ENCODE results near the gene COL12A1.

Gene COL12A1

GRCh38 chr6:75223428-75223827 is 17.6 kb upstream of the COL12A1 start:
- H3K27me3 Mint-ChIP-seq = peaks cover 12% of the 10 kb centered on the region
- intact Hi-C loops (cut with micrococcal nuclease) = no loop called here
- H3K27ac Mint-ChIP-seq = no peak overlapping the region
- H3K36me3 Mint-ChIP-seq (ENCODE audit: low read depth) = no peaks in the 10 kb centered on the region
- no peaks in the 10 kb centered on the region for H3K9me3 Mint-ChIP-seq
- no peaks in the 10 kb centered on the region for H3K4me1 Mint-ChIP-seq (ENCODE audit: low read depth)
- H3K4me3 Mint-ChIP-seq = no peak overlapping the region

- no peak overlapping the region for H3K27ac Mint-ChIP-seq
- no peaks in the 10 kb centered on the region for H3K36me3 Mint-ChIP-seq (ENCODE audit: low read depth)
- H3K4me1 Mint-ChIP-seq (ENCODE audit: low read depth) = no peaks in the 10 kb centered on the region
- H3K4me3 Mint-ChIP-seq = no peak overlapping the region
- intact Hi-C loops (cut with micrococcal nuclease) = no loop called here
- H3K27me3 Mint-ChIP-seq = peaks cover 14% of the 10 kb centered on the region
- H3K9me3 Mint-ChIP-seq = no peaks in the 10 kb centered on the region
Measured at GRCh38 chr6:75222261-75222660, 16.4 kb upstream of the COL12A1 start.

- Mint-ChIP-seq H3K27me3 (peaks cover 14% of the 10 kb centered on the region), H3K9me3 (no peaks in the 10 kb centered on the region), H3K4me1 (ENCODE audit: low read depth) (no peaks in the 10 kb centered on the region), H3K36me3 (ENCODE audit: low read depth) (no peaks in the 10 kb centered on the region), H3K4me3 (no peak overlapping the region), H3K27ac (no peak overlapping the region)
- intact Hi-C loops (cut with micrococcal nuclease) = no loop called here
Measured at GRCh38 chr6:75221116-75221515, 15.3 kb upstream of the COL12A1 start.

GRCh38 chr6:75220357-75220756 is 14.5 kb upstream of the COL12A1 start:
- intact Hi-C loops (cut with micrococcal nuclease) = no loop called here
- Mint-ChIP-seq H3K9me3 (no peaks in the 10 kb centered on the region), H3K27ac (no peak overlapping the region), H3K4me3 (no peak overlapping the region), H3K36me3 (ENCODE audit: low read depth) (no peaks in the 10 kb centered on the region), H3K4me1 (ENCODE audit: low read depth) (no peaks in the 10 kb centered on the region), H3K27me3 (peaks cover 14% of the 10 kb centered on the region)

- Mint-ChIP-seq H3K27ac (no peak overlapping the region), H3K9me3 (no peaks in the 10 kb centered on the region), H3K27me3 (peaks cover 11% of the 10 kb centered on the region), H3K4me3 (no peak overlapping the region), H3K4me1 (ENCODE audit: low read depth) (no peaks in the 10 kb centered on the region), H3K36me3 (ENCODE audit: low read depth) (no peaks in the 10 kb centered on the region)
- intact Hi-C loops (cut with micrococcal nuclease) = loop anchor here (10.0 kb wide), 1 partner anchor 1544 kb away; no protein-coding TSS in a partner anchor
Measured at GRCh38 chr6:75219263-75219662, 13.4 kb upstream of the COL12A1 start.

GRCh38 chr6:75217193-75217592 is 11.3 kb upstream of the COL12A1 start:
- no peak overlapping the region for H3K27ac Mint-ChIP-seq
- H3K4me1 Mint-ChIP-seq (ENCODE audit: low read depth) = no peaks in the 10 kb centered on the region
- intact Hi-C loops (cut with micrococcal nuclease) = loop anchor here (10.0 kb wide), 1 partner anchor 1542 kb away; no protein-coding TSS in a partner anchor
- H3K4me3 Mint-ChIP-seq = no peak overlapping the region
- no peaks in the 10 kb centered on the region for H3K9me3 Mint-ChIP-seq
- H3K27me3 Mint-ChIP-seq = peaks cover 12% of the 10 kb centered on the region
- no peaks in the 10 kb centered on the region for H3K36me3 Mint-ChIP-seq (ENCODE audit: low read depth)

GRCh38 chr6:75215291-75215690 is 9.4 kb upstream of the COL12A1 start:
- Mint-ChIP-seq H3K36me3 (ENCODE audit: low read depth) (no peaks in the 10 kb centered on the region), H3K9me3 (no peaks in the 10 kb centered on the region), H3K27ac (no peak overlapping the region), H3K4me3 (no peak overlapping the region), H3K27me3 (peaks cover 15% of the 10 kb centered on the region), H3K4me1 (ENCODE audit: low read depth) (no peaks in the 10 kb centered on the region)
- intact Hi-C loops (cut with micrococcal nuclease) = loop anchor here (10.0 kb wide), 1 partner anchor 1540 kb away; no protein-coding TSS in a partner anchor

- H3K4me1 Mint-ChIP-seq (ENCODE audit: low read depth) = peaks cover 5% of the 10 kb centered on the region
- H3K27me3 Mint-ChIP-seq = peaks cover 22% of the 10 kb centered on the region
- no peaks in the 10 kb centered on the region for H3K9me3 Mint-ChIP-seq
- H3K27ac Mint-ChIP-seq = no peak overlapping the region
- H3K36me3 Mint-ChIP-seq (ENCODE audit: low read depth) = no peaks in the 10 kb centered on the region
- H3K4me3 Mint-ChIP-seq = no peak overlapping the region
- intact Hi-C loops (cut with micrococcal nuclease) = loop anchor here (10.0 kb wide), 1 partner anchor 1539 kb away; no protein-coding TSS in a partner anchor
Measured at GRCh38 chr6:75213732-75214131, 7.9 kb upstream of the COL12A1 start.

GRCh38 chr6:75213112-75213511 is 7.3 kb upstream of the COL12A1 start:
- peaks cover 11% of the 10 kb centered on the region for H3K4me1 Mint-ChIP-seq (ENCODE audit: low read depth)
- intact Hi-C loops (cut with micrococcal nuclease) = loop anchor here (10.0 kb wide), 1 partner anchor 1538 kb away; no protein-coding TSS in a partner anchor
- H3K27ac Mint-ChIP-seq = no peak overlapping the region
- no peaks in the 10 kb centered on the region for H3K36me3 Mint-ChIP-seq (ENCODE audit: low read depth)
- H3K27me3 Mint-ChIP-seq = peaks cover 28% of the 10 kb centered on the region
- no peak overlapping the region for H3K4me3 Mint-ChIP-seq
- no peaks in the 10 kb centered on the region for H3K9me3 Mint-ChIP-seq

GRCh38 chr6:75211920-75212590 is 6.2 kb upstream of the COL12A1 start:
- no peak overlapping the region for H3K27ac Mint-ChIP-seq
- no peak overlapping the region for H3K4me3 Mint-ChIP-seq
- H3K36me3 Mint-ChIP-seq (ENCODE audit: low read depth) = no peaks in the 10 kb centered on the region
- peaks cover 21% of the 10 kb centered on the region for H3K4me1 Mint-ChIP-seq (ENCODE audit: low read depth)
- H3K9me3 Mint-ChIP-seq = no peaks in the 10 kb centered on the region
- intact Hi-C loops (cut with micrococcal nuclease) = loop anchor here (10.0 kb wide), 1 partner anchor 1537 kb away; no protein-coding TSS in a partner anchor
- peaks cover 36% of the 10 kb centered on the region for H3K27me3 Mint-ChIP-seq

- Mint-ChIP-seq H3K4me1 (ENCODE audit: low read depth) (peaks cover 31% of the 10 kb centered on the region), H3K4me3 (no peak overlapping the region), H3K27me3 (peaks cover 45% of the 10 kb centered on the region), H3K27ac (no peak overlapping the region), H3K36me3 (ENCODE audit: low read depth) (no peaks in the 10 kb centered on the region), H3K9me3 (no peaks in the 10 kb centered on the region)
- intact Hi-C loops (cut with micrococcal nuclease) = loop anchor here (10.0 kb wide), 1 partner anchor 1536 kb away; no protein-coding TSS in a partner anchor
Measured at GRCh38 chr6:75210885-75211739, 5.3 kb upstream of the COL12A1 start.

GRCh38 chr6:75209184-75209723 is 3.4 kb upstream of the COL12A1 start:
- no peak overlapping the region for H3K4me3 Mint-ChIP-seq
- H3K9me3 Mint-ChIP-seq = no peaks in the 10 kb centered on the region
- H3K27me3 Mint-ChIP-seq = peaks cover 63% of the 10 kb centered on the region
- H3K4me1 Mint-ChIP-seq (ENCODE audit: low read depth) = peaks cover 49% of the 10 kb centered on the region
- intact Hi-C loops (cut with micrococcal nuclease) = loop anchor here (2.0 kb wide), 2 partner anchors 1350 to 1470 kb away; no protein-coding TSS in a partner anchor
- no peaks in the 10 kb centered on the region for H3K36me3 Mint-ChIP-seq (ENCODE audit: low read depth)
- no peak overlapping the region for H3K27ac Mint-ChIP-seq

GRCh38 chr6:75208298-75209183 is 2.7 kb upstream of the COL12A1 start:
- Mint-ChIP-seq H3K4me3 (peak overlapping the region; percentile 62), H3K27me3 (peaks cover 70% of the 10 kb centered on the region), H3K36me3 (ENCODE audit: low read depth) (no peaks in the 10 kb centered on the region), H3K9me3 (no peaks in the 10 kb centered on the region), H3K27ac (no peak overlapping the region), H3K4me1 (ENCODE audit: low read depth) (peaks cover 49% of the 10 kb centered on the region)
- intact Hi-C loops (cut with micrococcal nuclease) = loop anchor here (2.0 kb wide), 2 partner anchors 1350 to 1470 kb away; no protein-coding TSS in a partner anchor

All from dendritic cell treated with granulocyte-macrophage colony-stimulating factor and Interleukin-4, amounts not matched to agents 40 ng/mL and 50 ng/mL, for 4 days (primary cell).